Duodenal mucosa (tissue), 2 donors: Measurements from ENCODE around the gene SNX15.

Source experiments
- H3K27ac ChIP-seq: one replicate; pipeline ENCODE4 v1.7.0; 2013; ENCODE audit warnings: low read depth, low read length
- H3K27me3 ChIP-seq, 2 donors: one replicate each; pipeline ENCODE4 v1.7.0; 2013; ENCODE audit warnings: low read length in 2 of 2, control low read depth in 1 of 2; ENCODE audit not compliant: insufficient read depth in 2 of 2, control insufficient read depth in 1 of 2
- H3K36me3 ChIP-seq, 2 donors: one replicate each; pipeline ENCODE4 v1.7.0; 2013; ENCODE audit warnings: low read length in 2 of 2, control low read depth in 1 of 2; ENCODE audit not compliant: insufficient read depth in 2 of 2, control insufficient read depth in 1 of 2
- H3K4me1 ChIP-seq, 2 donors: one replicate each; pipeline ENCODE4 v1.7.0; 2013; ENCODE audit warnings: low read length in 2 of 2, control low read depth in 1 of 2; ENCODE audit not compliant: insufficient read depth in 2 of 2, control insufficient read depth in 1 of 2
- H3K4me3 ChIP-seq, 2 donors: one replicate each; pipeline ENCODE4 v1.7.0; 2013; ENCODE audit warnings: low read length in 2 of 2, low read depth in 1 of 2
- H3K9ac ChIP-seq, 2 donors: one replicate each; pipeline ENCODE4 v1.7.0; 2013; ENCODE audit warnings: low read length in 2 of 2, low read depth in 1 of 2
- H3K9me3 ChIP-seq, 2 donors: one replicate each; pipeline ENCODE4 v1.7.0; 2013; ENCODE audit warnings: low read length in 2 of 2, control low read depth in 1 of 2; ENCODE audit not compliant: control insufficient read depth in 1 of 2

The SNX15 gene

DNA sequence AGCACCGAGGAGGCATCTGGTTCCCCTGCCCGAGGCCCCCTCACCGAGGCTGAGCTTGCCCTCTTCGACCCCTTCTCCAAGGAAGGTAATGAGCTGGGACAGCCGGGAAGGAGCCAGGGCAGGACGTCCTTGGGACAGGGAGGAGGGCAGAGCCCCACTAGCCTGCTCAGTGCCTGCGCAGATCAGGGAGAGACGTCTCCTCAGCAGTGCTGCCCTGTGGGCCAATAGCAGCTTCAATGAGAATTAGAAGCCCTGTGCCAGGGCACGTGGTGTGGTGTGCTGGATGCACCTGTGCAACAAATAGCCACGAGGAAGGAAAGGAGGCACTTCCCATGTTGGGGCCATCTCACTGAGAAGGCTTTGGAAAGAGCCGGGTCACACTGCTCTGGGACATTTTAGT, 8.3 kb downstream of the SNX15 start:
- Histone ChIP-seq H3K4me3 (no peak overlapping the region), H3K27me3 (no peaks in the 10 kb centered on the region), H3K4me1 (peaks cover 0 to 5% of the 10 kb centered on the region in 2 donors), H3K27ac (no peak overlapping the region), H3K9ac (no peak overlapping the region), H3K36me3 (peaks cover 28 to 51% of the 10 kb centered on the region in 2 donors), H3K9me3 (no peaks in the 10 kb centered on the region)

GRCh38 chr11:65036931-65037330, 9.7 kb downstream of the SNX15 start:
- no peak overlapping the region for H3K27ac ChIP-seq

DNA sequence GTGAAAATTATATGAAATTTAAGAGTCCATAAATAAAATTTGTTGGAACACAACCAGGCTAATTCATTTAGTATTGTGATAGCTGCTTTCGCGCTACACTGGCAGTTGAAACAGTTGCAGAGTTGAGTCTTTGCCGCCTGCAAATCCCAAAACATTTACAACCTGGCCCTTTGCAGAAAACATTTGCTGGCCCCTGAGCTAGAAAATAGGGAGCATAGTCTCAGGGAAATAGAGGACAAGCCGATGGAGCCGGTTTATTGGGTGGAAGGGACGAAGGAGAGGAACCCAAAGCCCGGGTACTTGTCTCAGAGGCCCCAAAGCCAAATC, 13.2 kb downstream of the SNX15 start:
- peak overlapping the region; percentile 97 for H3K27ac ChIP-seq
- peaks cover 14 to 37% of the 10 kb centered on the region in 2 donors for H3K36me3 ChIP-seq
- peaks cover 12 to 19% of the 10 kb centered on the region in 2 donors for H3K4me1 ChIP-seq
- no peaks in the 10 kb centered on the region for H3K9me3 ChIP-seq
- peak overlapping the region; percentile 39 to 46 for H3K9ac ChIP-seq
- peak overlapping the region; percentile 71 to 79 for H3K4me3 ChIP-seq
- H3K27me3 ChIP-seq = no peaks in the 10 kb centered on the region

More at GRCh38 chr11:65036931-65037330, 9.7 kb downstream of the SNX15 start:
- Histone ChIP-seq H3K9ac (no peak overlapping the region), H3K4me3 (no peak overlapping the region), H3K27me3 (no peaks in the 10 kb centered on the region), H3K36me3 (peaks cover 27 to 48% of the 10 kb centered on the region in 2 donors), H3K9me3 (no peaks in the 10 kb centered on the region), H3K4me1 (peaks cover 4 to 8% of the 10 kb centered on the region in 2 donors)

GRCh38 chr11:65040847-65041622, 13.8 kb downstream of the SNX15 start, which contains the start of gene SAC3D1:
SAC3D1 (plus strand) TSS chr11:65041210; CDS start chr11:65041293, 83 bp downstream.
- H3K9me3 ChIP-seq = no peaks in the 10 kb centered on the region
- peak within 1 kb of the TSS; percentile 46 to 66 for H3K9ac ChIP-seq
- H3K4me1 ChIP-seq = peaks cover 12 to 19% of the 10 kb centered on the region in 2 donors
- H3K27me3 ChIP-seq = no peaks in the 10 kb centered on the region
- H3K27ac ChIP-seq = peak within 1 kb of the TSS; percentile 97
- peaks cover 16 to 37% of the 10 kb centered on the region in 2 donors for H3K36me3 ChIP-seq
- peak within 1 kb of the TSS; percentile 71 to 79 for H3K4me3 ChIP-seq

- Histone ChIP-seq H3K4me1 (peaks cover 16 to 25% of the 10 kb centered on the region in 2 donors), H3K9ac (no peak overlapping the region), H3K27me3 (no peaks in the 10 kb centered on the region), H3K9me3 (no peaks in the 10 kb centered on the region), H3K36me3 (peaks cover 10 to 29% of the 10 kb centered on the region in 2 donors), H3K27ac (no peak overlapping the region), H3K4me3 (no peak overlapping the region)
These were observed 15.7 kb downstream of the SNX15 start for GRCh38 chr11:65042891-65043290.

- Histone ChIP-seq H3K27ac (no peak overlapping the region), H3K9me3 (no peaks in the 10 kb centered on the region), H3K36me3 (peaks cover 9 to 21% of the 10 kb centered on the region in 2 donors), H3K27me3 (no peaks in the 10 kb centered on the region), H3K4me1 (peaks cover 16 to 32% of the 10 kb centered on the region in 2 donors), H3K4me3 (no peak overlapping the region), H3K9ac (no peak overlapping the region)
These were observed 16.8 kb downstream of the SNX15 start for GRCh38 chr11:65043881-65044501.

GRCh38 chr11:65045061-65045460, 17.8 kb downstream of the SNX15 start:
- Histone ChIP-seq H3K27me3 (no peaks in the 10 kb centered on the region), H3K27ac (no peak overlapping the region), H3K9me3 (no peaks in the 10 kb centered on the region), H3K9ac (no peak overlapping the region), H3K4me3 (no peak overlapping the region), H3K36me3 (peaks cover 9 to 21% of the 10 kb centered on the region in 2 donors), H3K4me1 (peaks cover 16 to 32% of the 10 kb centered on the region in 2 donors)

DNA sequence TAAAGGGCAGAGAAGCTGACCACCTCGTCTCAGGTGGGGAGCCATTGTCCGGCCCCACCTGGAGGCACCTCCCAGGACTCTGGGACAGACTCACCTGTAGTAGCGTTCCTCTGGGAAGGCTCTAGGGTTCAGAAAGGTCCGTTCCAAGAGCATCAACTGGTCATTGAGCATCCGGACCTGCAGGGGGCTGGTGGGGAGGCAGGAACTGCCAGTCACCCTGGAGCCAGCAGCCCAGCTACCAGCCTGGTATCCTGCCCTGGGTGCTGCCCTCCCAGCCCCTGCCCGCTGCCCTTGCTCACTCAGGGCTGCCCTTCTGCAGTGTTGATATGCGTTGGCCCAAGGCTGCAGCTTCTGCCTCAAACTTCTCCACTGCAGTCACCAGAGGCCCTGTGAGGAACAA, 18.5 kb downstream of the SNX15 start:
- H3K36me3 ChIP-seq = peaks cover 9 to 21% of the 10 kb centered on the region in 2 donors
- H3K4me1 ChIP-seq = peaks cover 11 to 32% of the 10 kb centered on the region in 2 donors
- H3K9ac ChIP-seq = no peak overlapping the region
- H3K9me3 ChIP-seq = no peaks in the 10 kb centered on the region
- H3K27me3 ChIP-seq = no peaks in the 10 kb centered on the region
- H3K4me3 ChIP-seq = no peak overlapping the region
- H3K27ac ChIP-seq = no peak overlapping the region

DNA sequence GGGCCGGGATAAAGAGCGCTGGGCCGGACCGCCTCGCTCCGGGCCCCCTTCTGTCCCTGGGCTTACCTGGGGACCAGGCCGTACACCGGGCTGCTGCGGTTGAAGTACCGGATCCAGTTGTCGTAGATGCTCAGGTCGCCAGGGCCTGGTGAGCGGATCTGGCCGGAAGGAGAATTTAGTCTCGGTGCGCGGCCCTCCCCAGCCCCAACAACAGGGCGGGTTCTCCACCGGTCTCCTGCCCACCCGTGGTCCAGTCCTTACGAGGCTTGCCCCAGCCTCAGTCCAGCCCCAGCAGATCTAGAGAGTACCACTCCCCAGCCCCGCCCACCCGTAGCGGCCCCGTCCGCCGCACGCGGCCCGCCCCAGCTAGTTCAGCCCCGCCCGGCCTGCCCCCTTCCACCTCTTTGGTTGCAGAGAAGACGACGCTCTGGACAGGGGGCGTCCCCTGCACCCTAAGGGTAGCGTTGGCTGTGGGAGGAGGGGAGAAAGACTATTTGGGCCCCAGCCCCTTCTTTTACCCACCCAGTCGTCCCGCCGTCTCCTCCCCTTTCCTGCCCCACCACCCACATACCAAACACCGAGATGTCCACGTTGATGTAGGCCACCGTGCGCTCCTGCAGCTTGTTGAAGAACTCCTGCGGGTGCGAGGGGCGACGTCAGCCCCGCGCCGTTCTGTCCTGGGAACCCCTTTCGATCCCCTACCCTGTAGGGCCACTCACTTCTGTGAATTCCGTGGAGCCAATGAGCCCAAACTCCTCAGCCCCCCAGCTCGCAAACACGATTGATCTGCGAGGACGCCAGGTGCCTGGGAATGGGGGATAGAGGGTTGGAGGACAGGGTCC, 20.6 kb downstream of the SNX15 start:
- H3K36me3 ChIP-seq = peaks cover 9 to 21% of the 10 kb centered on the region in 2 donors
- H3K4me1 ChIP-seq = peaks cover 8 to 27% of the 10 kb centered on the region in 2 donors
- H3K27me3 ChIP-seq = no peaks in the 10 kb centered on the region
- no peaks in the 10 kb centered on the region for H3K9me3 ChIP-seq
- H3K9ac ChIP-seq = peak overlapping the region; percentile 37 to 63
- H3K27ac ChIP-seq = no peak overlapping the region
- peak overlapping the region; percentile 58 to 61 for H3K4me3 ChIP-seq
